ENCODE results near the gene HOXA4. TPM values are rescaled to one million over a fixed set of nuclear protein-coding genes. Genes with fewer than 3 reads are reported as not detected.

Gene HOXA4
- total and polyA plus RNA-seq, 2 experiments from 2014 or later, result not detected

DNA sequence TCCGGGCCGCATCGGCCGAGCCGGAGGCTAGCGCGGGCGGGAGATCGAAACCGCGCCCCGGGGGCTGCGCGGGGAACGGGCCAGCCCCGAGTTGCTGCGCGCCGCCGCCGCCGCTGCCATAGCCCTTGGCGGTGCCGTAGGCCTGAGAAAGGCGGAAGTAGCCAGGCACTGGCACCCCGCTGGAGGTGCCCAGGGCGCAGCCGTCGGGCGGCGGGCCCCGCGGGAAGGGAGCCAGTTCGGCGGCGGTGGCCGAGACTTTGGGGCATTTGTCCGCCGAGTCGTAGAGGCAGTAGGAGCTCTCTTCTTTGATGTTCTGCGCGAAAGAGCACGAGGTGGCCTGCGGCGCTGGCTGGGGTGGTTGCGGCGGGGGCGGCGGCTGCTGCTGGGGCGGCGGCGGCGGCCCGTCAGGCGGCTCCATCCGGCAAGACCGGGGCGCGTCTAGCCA lies 43.0 kb upstream of the HOXA4 start (continued):
- TF ChIP-seq, protein P1, sequence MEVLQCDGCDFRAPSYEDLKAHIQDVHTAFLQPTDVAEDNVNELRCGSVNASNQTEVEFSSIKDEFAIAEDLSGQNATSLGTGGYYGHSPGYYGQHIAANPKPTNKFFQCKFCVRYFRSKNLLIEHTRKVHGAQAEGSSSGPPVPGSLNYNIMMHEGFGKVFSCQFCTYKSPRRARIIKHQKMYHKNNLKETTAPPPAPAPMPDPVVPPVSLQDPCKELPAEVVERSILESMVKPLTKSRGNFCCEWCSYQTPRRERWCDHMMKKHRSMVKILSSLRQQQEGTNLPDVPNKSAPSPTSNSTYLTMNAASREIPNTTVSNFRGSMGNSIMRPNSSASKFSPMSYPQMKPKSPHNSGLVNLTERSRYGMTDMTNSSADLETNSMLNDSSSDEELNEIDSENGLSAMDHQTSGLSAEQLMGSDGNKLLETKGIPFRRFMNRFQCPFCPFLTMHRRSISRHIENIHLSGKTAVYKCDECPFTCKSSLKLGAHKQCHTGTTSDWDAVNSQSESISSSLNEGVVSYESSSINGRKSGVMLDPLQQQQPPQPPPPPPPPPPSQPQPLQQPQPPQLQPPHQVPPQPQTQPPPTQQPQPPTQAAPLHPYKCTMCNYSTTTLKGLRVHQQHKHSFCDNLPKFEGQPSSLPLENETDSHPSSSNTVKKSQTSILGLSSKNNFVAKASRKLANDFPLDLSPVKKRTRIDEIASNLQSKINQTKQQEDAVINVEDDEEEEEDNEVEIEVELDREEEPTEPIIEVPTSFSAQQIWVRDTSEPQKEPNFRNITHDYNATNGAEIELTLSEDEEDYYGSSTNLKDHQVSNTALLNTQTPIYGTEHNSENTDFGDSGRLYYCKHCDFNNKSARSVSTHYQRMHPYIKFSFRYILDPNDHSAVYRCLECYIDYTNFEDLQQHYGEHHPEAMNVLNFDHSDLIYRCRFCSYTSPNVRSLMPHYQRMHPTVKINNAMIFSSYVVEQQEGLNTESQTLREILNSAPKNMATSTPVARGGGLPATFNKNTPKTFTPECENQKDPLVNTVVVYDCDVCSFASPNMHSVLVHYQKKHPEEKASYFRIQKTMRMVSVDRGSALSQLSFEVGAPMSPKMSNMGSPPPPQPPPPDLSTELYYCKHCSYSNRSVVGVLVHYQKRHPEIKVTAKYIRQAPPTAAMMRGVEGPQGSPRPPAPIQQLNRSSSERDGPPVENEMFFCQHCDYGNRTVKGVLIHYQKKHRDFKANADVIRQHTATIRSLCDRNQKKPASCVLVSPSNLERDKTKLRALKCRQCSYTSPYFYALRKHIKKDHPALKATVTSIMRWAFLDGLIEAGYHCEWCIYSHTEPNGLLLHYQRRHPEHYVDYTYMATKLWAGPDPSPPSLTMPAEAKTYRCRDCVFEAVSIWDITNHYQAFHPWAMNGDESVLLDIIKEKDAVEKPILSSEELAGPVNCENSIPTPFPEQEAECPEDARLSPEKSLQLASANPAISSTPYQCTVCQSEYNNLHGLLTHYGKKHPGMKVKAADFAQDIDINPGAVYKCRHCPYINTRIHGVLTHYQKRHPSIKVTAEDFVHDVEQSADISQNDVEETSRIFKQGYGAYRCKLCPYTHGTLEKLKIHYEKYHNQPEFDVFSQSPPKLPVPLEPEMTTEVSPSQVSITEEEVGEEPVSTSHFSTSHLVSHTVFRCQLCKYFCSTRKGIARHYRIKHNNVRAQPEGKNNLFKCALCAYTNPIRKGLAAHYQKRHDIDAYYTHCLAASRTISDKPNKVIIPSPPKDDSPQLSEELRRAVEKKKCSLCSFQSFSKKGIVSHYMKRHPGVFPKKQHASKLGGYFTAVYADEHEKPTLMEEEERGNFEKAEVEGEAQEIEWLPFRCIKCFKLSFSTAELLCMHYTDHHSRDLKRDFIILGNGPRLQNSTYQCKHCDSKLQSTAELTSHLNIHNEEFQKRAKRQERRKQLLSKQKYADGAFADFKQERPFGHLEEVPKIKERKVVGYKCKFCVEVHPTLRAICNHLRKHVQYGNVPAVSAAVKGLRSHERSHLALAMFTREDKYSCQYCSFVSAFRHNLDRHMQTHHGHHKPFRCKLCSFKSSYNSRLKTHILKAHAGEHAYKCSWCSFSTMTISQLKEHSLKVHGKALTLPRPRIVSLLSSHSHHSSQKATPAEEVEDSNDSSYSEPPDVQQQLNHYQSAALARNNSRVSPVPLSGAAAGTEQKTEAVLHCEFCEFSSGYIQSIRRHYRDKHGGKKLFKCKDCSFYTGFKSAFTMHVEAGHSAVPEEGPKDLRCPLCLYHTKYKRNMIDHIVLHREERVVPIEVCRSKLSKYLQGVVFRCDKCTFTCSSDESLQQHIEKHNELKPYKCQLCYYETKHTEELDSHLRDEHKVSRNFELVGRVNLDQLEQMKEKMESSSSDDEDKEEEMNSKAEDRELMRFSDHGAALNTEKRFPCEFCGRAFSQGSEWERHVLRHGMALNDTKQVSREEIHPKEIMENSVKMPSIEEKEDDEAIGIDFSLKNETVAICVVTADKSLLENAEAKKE (CRISPR knock-in tag; IDR thresholded peaks at IDR 0.05), result no peak
- no peak for TF ChIP-seq CTCF (conservative IDR thresholded peaks at IDR 0.05; ENCODE audit: low read depth in 2 of 2)
- TF ChIP-seq NANOG (IDR thresholded peaks at IDR 0.05; ENCODE audit: borderline replicate concordance), result no peak
- TF ChIP-seq CREB1 (CRISPR knock-in tag; IDR thresholded peaks at IDR 0.05; ENCODE audit: low read depth), result no peak

- H3K4me1 Mint-ChIP-seq, result peaks cover 15% of the 10 kb centered on the region; the same call in 2 of the 3 replicates
- peaks cover 46% of the 10 kb centered on the region for H4K20me1 ChIP-seq (replicated peaks; ENCODE audit: insufficient read depth)
- DNase-seq (ENCODE audit: low spot score), result peak; percentile 48
- H3K27ac ChIP-seq (ENCODE audit: low read depth), result no peak overlapping the region
- peaks cover 11% of the 10 kb centered on the region; the same call in 2 of the 3 replicates for H3K9me3 Mint-ChIP-seq
- no peak for TF ChIP-seq ZNF114 (CRISPR knock-in tag; IDR thresholded peaks at IDR 0.05)
- peak; percentile 72 for TF ChIP-seq EZH2 (IDR thresholded peaks at IDR 0.05; ENCODE audit: low read depth, unreplicated experiment)
- H3K36me3 Mint-ChIP-seq (ENCODE audit: low read depth), result no peaks in the 10 kb centered on the region; the same call in 2 of the 3 replicates
- H2AFZ ChIP-seq, result no peak overlapping the region
- H3K4me3 ChIP-seq, result peak overlapping the region; percentile 43; the same call in 1 of the 2 replicates
- H3K27me3 Mint-ChIP-seq (ENCODE audit: insufficient read depth, low read depth, poor library complexity), result peaks cover 95% of the 10 kb centered on the region
- peaks cover 100% of the 10 kb centered on the region for H3K27me3 ChIP-seq (ENCODE audit: insufficient read depth)
- no peaks in the 10 kb centered on the region for H3K9me2 ChIP-seq (ENCODE audit: insufficient read depth)
- peak; percentile 2; the same call in 2 of the 3 replicates for ATAC-seq
- peak overlapping the region; percentile 70; the same call in 1 of the 2 replicates for H3K4me2 ChIP-seq
- no peaks in the 10 kb centered on the region for H3K79me2 ChIP-seq (replicated peaks; ENCODE audit: insufficient read depth)
- peaks cover 29% of the 10 kb centered on the region for H3K4me1 ChIP-seq (ENCODE audit: insufficient read depth)
- no peak overlapping the region for H3K4me3 Mint-ChIP-seq
- H3F3A ChIP-seq (replicated peaks; ENCODE audit: low read depth), result peaks cover 51% of the 10 kb centered on the region
- no peak overlapping the region for H3K27ac Mint-ChIP-seq
- H3K36me3 ChIP-seq (ENCODE audit: insufficient read depth), result no peaks in the 10 kb centered on the region
Observed at GRCh38 chr7:27172823-27173510, 42.4 kb upstream of the HOXA4 start.

Data from GM23338 (cell line).